NCI-H524 treated with DMSO at 0.1 percent for 48 hours (cell line): Measurements from ENCODE around the gene DYSF.

ENCODE experiments used
- DNase-seq: peaks from one replicate; lab custom pipeline; 2025; lab: John Stamatoyannopoulos, UW

DYSF gene

GRCh38 chr2:71693286-71694270, 240.2 kb downstream of the DYSF start:
- no peak for DNase-seq

GRCh38 chr2:71694501-71695234, 241.3 kb downstream of the DYSF start:
- no peak for DNase-seq

- DNase-seq = no peak
Measured at GRCh38 chr2:71695235-71696120, 242.1 kb downstream of the DYSF start.

- DNase-seq = no peak
Measured at GRCh38 chr2:71696381-71696780, 243.0 kb downstream of the DYSF start.

GRCh38 chr2:71697106-71698004, 244.0 kb downstream of the DYSF start:
- DNase-seq = no peak

- DNase-seq = no peak
Measured at GRCh38 chr2:71699428-71699827, 246.1 kb downstream of the DYSF start.

- DNase-seq = no peak
Measured at GRCh38 chr2:71700041-71700657, 246.8 kb downstream of the DYSF start.

GRCh38 chr2:71700658-71701397, 247.5 kb downstream of the DYSF start:
- DNase-seq = no peak

GRCh38 chr2:71702071-71702970, 249.0 kb downstream of the DYSF start:
- no peak for DNase-seq

GRCh38 chr2:71702971-71703898, 249.9 kb downstream of the DYSF start:
- no peak for DNase-seq

GRCh38 chr2:71704131-71704561, 250.8 kb downstream of the DYSF start:
- DNase-seq = no peak

- DNase-seq = no peak
Measured at GRCh38 chr2:71704688-71705087, 251.3 kb downstream of the DYSF start.

- no peak for DNase-seq
Measured at GRCh38 chr2:71705171-71705960, 252.0 kb downstream of the DYSF start.

GRCh38 chr2:71706121-71706520, 252.8 kb downstream of the DYSF start:
- DNase-seq = no peak

GRCh38 chr2:71706836-71707235, 253.5 kb downstream of the DYSF start:
- no peak for DNase-seq

GRCh38 chr2:71710367-71711132, 257.2 kb downstream of the DYSF start:
- no peak for DNase-seq
